Neuronal stem cell (in vitro differentiated cells): ENCODE measurements around the gene CDH3.

Experiments
- DNase-seq: peaks from one replicate; pipeline ENCODE4 v3.0.0-alpha.2; 2013; ENCODE audit warnings: low spot score
- H2AFZ ChIP-seq: one replicate; pipeline ENCODE4 v1.6.1; 2013; ENCODE audit warnings: mild to moderate bottlenecking, low read length, inconsistent platforms
- H2AK5ac ChIP-seq: 2 replicates; pipeline ENCODE4 v1.6.1; 2013; ENCODE audit warnings: low read depth, mild to moderate bottlenecking, inconsistent platforms, low read length, moderate library complexity, mixed read lengths
- H2BK120ac ChIP-seq: 2 replicates; pipeline ENCODE4 v1.6.1; 2013; ENCODE audit warnings: low read depth, mild to moderate bottlenecking, inconsistent platforms, low read length, moderate library complexity, mixed read lengths
- H2BK12ac ChIP-seq: one replicate; pipeline ENCODE4 v1.6.1; 2013; ENCODE audit warnings: low read length, inconsistent platforms
- H2BK15ac ChIP-seq: 2 replicates; pipeline ENCODE4 v1.6.1; 2013; ENCODE audit warnings: mild to moderate bottlenecking, low read length, inconsistent platforms, mixed read lengths
- H2BK5ac ChIP-seq: one replicate; pipeline ENCODE4 v1.6.1; 2013; ENCODE audit warnings: inconsistent platforms, mild to moderate bottlenecking, low read length, moderate library complexity
- H3K14ac ChIP-seq: one replicate; pipeline ENCODE4 v1.6.1; 2013; ENCODE audit warnings: low read length, inconsistent platforms
- H3K18ac ChIP-seq: 2 replicates; pipeline ENCODE4 v1.6.1; 2013; ENCODE audit warnings: low read length, inconsistent platforms
- H3K23ac ChIP-seq: 2 replicates; pipeline ENCODE4 v1.6.1; 2013; ENCODE audit warnings: low read depth, mild to moderate bottlenecking, mixed read lengths, low read length, inconsistent platforms; ENCODE audit not compliant: poor library complexity
- H3K27ac ChIP-seq: replicated peaks from 3 replicates; pipeline ENCODE4 v1.5.1; 2013; ENCODE audit warnings: low read length, inconsistent platforms
- H3K27me3 ChIP-seq, 3 experiments: 2 replicates each; pipeline ENCODE4 v1.6.1; 2013; ENCODE audit warnings: low read length in 3 of 3, mild to moderate bottlenecking in 2 of 3, inconsistent platforms in 1 of 3, low read depth in 1 of 3, mixed read lengths in 1 of 3, moderate library complexity in 1 of 3; ENCODE audit not compliant: control insufficient read depth in 3 of 3, insufficient read depth in 3 of 3
- H3K36me3 ChIP-seq, 2 donors: replicated peaks in 1 of 2; 2 replicates each; pipeline ENCODE4 v1.6.1; 2013; ENCODE audit warnings: low read length in 2 of 2; ENCODE audit not compliant: control insufficient read depth in 2 of 2, insufficient read depth in 2 of 2
- H3K4ac ChIP-seq: 2 replicates; pipeline ENCODE4 v1.6.1; 2013; ENCODE audit warnings: inconsistent platforms, mild to moderate bottlenecking, low read length, moderate library complexity
- H3K4me1 ChIP-seq, 2 donors: 1 replicate in 1 of 2; 2 replicates in 1 of 2; pipeline ENCODE4 v1.6.1; 2013; ENCODE audit warnings: low read length in 2 of 2, low read depth in 1 of 2; ENCODE audit not compliant: control insufficient read depth in 2 of 2, insufficient read depth in 1 of 2
- H3K4me2 ChIP-seq: one replicate; pipeline ENCODE4 v1.6.1; 2013; ENCODE audit warnings: mild to moderate bottlenecking, low read length, inconsistent platforms; ENCODE audit not compliant: insufficient read depth, poor library complexity, severe bottlenecking
- H3K4me3 ChIP-seq, 2 donors: 2 replicates each; pipeline ENCODE4 v1.5.1; 2013; ENCODE audit warnings: low read length in 2 of 2, mild to moderate bottlenecking in 2 of 2, inconsistent platforms in 1 of 2, moderate library complexity in 1 of 2
- H3K79me1 ChIP-seq: one replicate; pipeline ENCODE4 v1.6.1; 2013; ENCODE audit warnings: low read depth, mild to moderate bottlenecking, inconsistent platforms, low read length, moderate library complexity
- H3K9ac ChIP-seq: one replicate; pipeline ENCODE4 v1.6.1; 2013; ENCODE audit warnings: mild to moderate bottlenecking, low read depth, low read length, inconsistent platforms; ENCODE audit not compliant: poor library complexity
- H3K9me3 ChIP-seq, 2 donors: replicated peaks in 1 of 2; 2 replicates each; pipeline versions ENCODE3 to v1.6.1; 2013; ENCODE audit warnings: low read length in 2 of 2, mild to moderate bottlenecking in 2 of 2, inconsistent platforms in 1 of 2, low read depth in 1 of 2, mixed read lengths in 1 of 2, moderate library complexity in 1 of 2; ENCODE audit not compliant: control insufficient read depth in 2 of 2, insufficient read depth in 1 of 2
- H4K8ac ChIP-seq: one replicate; pipeline ENCODE4 v1.6.1; 2013; ENCODE audit warnings: low read depth, mild to moderate bottlenecking, inconsistent platforms, low read length, moderate library complexity
- H4K91ac ChIP-seq: one replicate; pipeline ENCODE4 v1.6.1; 2013; ENCODE audit warnings: low read length, low read depth, mild to moderate bottlenecking, inconsistent platforms; ENCODE audit not compliant: poor library complexity
- WGBS, 2 donors: extraction: QIAGEN DNeasy Blood & Tissue Kit; methylation state at CpG; one replicate each; pipeline ENCODE4 v1.1.7; 2013; ENCODE audit warnings: missing lambda C conversion rate in 2 of 2, mixed read lengths in 1 of 2; ENCODE audit not compliant: insufficient read length in 2 of 2, insufficient replicate concordance in 1 of 2; ENCODE audit errors: extremely low coverage in 2 of 2; 5-methylcytosine and 5-hydroxymethylcytosine counted together

The CDH3 gene

GRCh38 chr16:68656751-68657150, 11.6 kb downstream of the CDH3 start:
- Histone ChIP-seq H2AFZ (peak overlapping the region; percentile 45), H3K4me1 (peaks cover 10 to 11% of the 10 kb centered on the region in 2 donors), H3K23ac (no peak overlapping the region), H3K9me3 (no peaks in the 10 kb centered on the region), H3K9ac (no peak overlapping the region), H3K79me1 (no peaks in the 10 kb centered on the region), H2AK5ac (no peak overlapping the region), H3K14ac (no peak overlapping the region), H3K36me3 (no peaks in the 10 kb centered on the region), H3K18ac (no peak overlapping the region), H3K4me3 (no peak overlapping the region), H2BK12ac (no peak overlapping the region), H4K91ac (no peak overlapping the region), H3K27ac (no peak overlapping the region), H4K8ac (no peak overlapping the region), H3K27me3 (no peaks in the 10 kb centered on the region), H3K4me2 (no peak overlapping the region), H2BK120ac (no peak overlapping the region), H2BK5ac (no peak overlapping the region), H2BK15ac (no peak overlapping the region), H3K4ac (no peak overlapping the region)
- no CpG with 5 or more reads among the region's 2 CpGs for WGBS, 2 donors
- no peak for DNase-seq

- H3K18ac ChIP-seq: peak overlapping the region; percentile 89
- H3K27ac ChIP-seq: peak overlapping the region; percentile 36
- WGBS, 2 donors: no CpG with 5 or more reads among the region's 13 CpGs
- peak overlapping the region; percentile 87 for H2BK12ac ChIP-seq
- no peak overlapping the region for H4K8ac ChIP-seq
- H3K4me1 ChIP-seq: peaks cover 10 to 11% of the 10 kb centered on the region in 2 donors
- H3K4me2 ChIP-seq: no peak overlapping the region
- H2AK5ac ChIP-seq: no peak overlapping the region
- H2BK5ac ChIP-seq: no peak overlapping the region
- H3K36me3 ChIP-seq: no peaks in the 10 kb centered on the region
- peak overlapping the region; percentile 88 for H2BK120ac ChIP-seq
- H3K4me3 ChIP-seq: no peak overlapping the region
- no peak overlapping the region for H3K23ac ChIP-seq
- peak overlapping the region; percentile 70 for H3K9ac ChIP-seq
- no peak for DNase-seq
- H3K27me3 ChIP-seq: no peaks in the 10 kb centered on the region
- no peak overlapping the region for H2BK15ac ChIP-seq
- no peaks in the 10 kb centered on the region for H3K79me1 ChIP-seq
- peak overlapping the region; percentile 38 for H4K91ac ChIP-seq
- H2AFZ ChIP-seq: peak overlapping the region; percentile 43
- no peak overlapping the region for H3K4ac ChIP-seq
- no peaks in the 10 kb centered on the region for H3K9me3 ChIP-seq
- peak overlapping the region; percentile 94 for H3K14ac ChIP-seq
Observed at GRCh38 chr16:68658341-68658973, 13.3 kb downstream of the CDH3 start.

GRCh38 chr16:68658974-68659360, 13.9 kb downstream of the CDH3 start:
- no peak overlapping the region for H4K91ac ChIP-seq
- H2AK5ac ChIP-seq: no peak overlapping the region
- H2AFZ ChIP-seq: no peak overlapping the region
- no peak overlapping the region for H3K9ac ChIP-seq
- H3K27me3 ChIP-seq: no peaks in the 10 kb centered on the region
- no peaks in the 10 kb centered on the region for H3K36me3 ChIP-seq
- peaks cover 10 to 11% of the 10 kb centered on the region in 2 donors for H3K4me1 ChIP-seq
- H2BK5ac ChIP-seq: no peak overlapping the region
- no peak overlapping the region for H2BK120ac ChIP-seq
- no peak overlapping the region for H3K4ac ChIP-seq
- no peaks in the 10 kb centered on the region for H3K79me1 ChIP-seq
- no peak overlapping the region for H2BK15ac ChIP-seq
- no peak overlapping the region for H3K4me2 ChIP-seq
- H4K8ac ChIP-seq: no peak overlapping the region
- H2BK12ac ChIP-seq: no peak overlapping the region
- no peak overlapping the region for H3K27ac ChIP-seq
- no peak overlapping the region for H3K18ac ChIP-seq
- no peak overlapping the region for H3K4me3 ChIP-seq
- no peak overlapping the region for H3K14ac ChIP-seq
- DNase-seq: no peak
- WGBS, 2 donors: no CpG with 5 or more reads among the region's 1 CpG
- H3K9me3 ChIP-seq: no peaks in the 10 kb centered on the region
- no peak overlapping the region for H3K23ac ChIP-seq

- Histone ChIP-seq H3K4me2 (no peak overlapping the region), H2AK5ac (no peak overlapping the region), H3K14ac (no peak overlapping the region), H3K36me3 (no peaks in the 10 kb centered on the region), H3K18ac (no peak overlapping the region), H3K79me1 (no peaks in the 10 kb centered on the region), H3K27me3 (no peaks in the 10 kb centered on the region), H2BK12ac (no peak overlapping the region), H4K8ac (no peak overlapping the region), H3K9ac (no peak overlapping the region), H4K91ac (no peak overlapping the region), H2BK15ac (no peak overlapping the region), H3K4me3 (no peak overlapping the region), H3K23ac (no peak overlapping the region), H2AFZ (no peak overlapping the region), H2BK120ac (no peak overlapping the region), H3K27ac (no peak overlapping the region), H3K9me3 (no peaks in the 10 kb centered on the region), H2BK5ac (no peak overlapping the region), H3K4me1 (peaks cover 10 to 11% of the 10 kb centered on the region in 2 donors), H3K4ac (no peak overlapping the region)
- WGBS, 2 donors: no CpG with 5 or more reads among the region's 8 CpGs
- no peak for DNase-seq
Observed at GRCh38 chr16:68659412-68660358, 14.6 kb downstream of the CDH3 start.
